ENCODE measurements around the gene SAA2.
"Not testable (repeated sequence)": the region's sequence is repeated elsewhere in the genome, so short reads cannot be mapped to it uniquely, and the experiment has no call there.

SAA2 gene

DNA sequence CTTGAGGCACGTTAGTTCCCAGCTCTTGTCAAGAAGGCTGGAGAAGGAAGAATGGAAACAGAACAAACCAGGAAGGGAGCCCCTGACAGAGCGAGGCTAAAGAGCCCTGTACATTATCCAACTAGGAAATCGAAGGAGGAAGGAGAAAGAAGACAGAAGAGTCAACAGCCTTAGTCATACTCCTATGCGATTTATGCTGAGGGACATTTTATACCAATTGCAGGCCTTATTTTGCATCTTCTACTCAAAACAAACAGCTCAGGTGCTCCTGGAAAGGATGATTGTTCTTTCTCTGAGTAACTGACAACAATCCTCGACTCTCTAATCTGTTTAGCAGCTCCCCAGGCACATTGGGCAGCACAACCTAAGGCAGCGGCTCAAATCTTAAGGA lies 1.3 kb downstream of the SAA2 start:
- not testable (repeated sequence) for H3K4me3 ChIP-seq (ENCODE audit: low read depth, low read length); H3K27me3 ChIP-seq (ENCODE audit: control insufficient read depth, insufficient read depth, low read length); H3K36me3 ChIP-seq (ENCODE audit: control insufficient read depth, insufficient read depth, low read length); H3K9ac ChIP-seq (ENCODE audit: low read length); H3K4me1 ChIP-seq (ENCODE audit: control insufficient read depth, insufficient read depth, low read length); H3K9me3 ChIP-seq (ENCODE audit: control insufficient read depth, insufficient read depth, low read depth, low read length); H3K27ac ChIP-seq (ENCODE audit: low read depth, low read length)

DNA sequence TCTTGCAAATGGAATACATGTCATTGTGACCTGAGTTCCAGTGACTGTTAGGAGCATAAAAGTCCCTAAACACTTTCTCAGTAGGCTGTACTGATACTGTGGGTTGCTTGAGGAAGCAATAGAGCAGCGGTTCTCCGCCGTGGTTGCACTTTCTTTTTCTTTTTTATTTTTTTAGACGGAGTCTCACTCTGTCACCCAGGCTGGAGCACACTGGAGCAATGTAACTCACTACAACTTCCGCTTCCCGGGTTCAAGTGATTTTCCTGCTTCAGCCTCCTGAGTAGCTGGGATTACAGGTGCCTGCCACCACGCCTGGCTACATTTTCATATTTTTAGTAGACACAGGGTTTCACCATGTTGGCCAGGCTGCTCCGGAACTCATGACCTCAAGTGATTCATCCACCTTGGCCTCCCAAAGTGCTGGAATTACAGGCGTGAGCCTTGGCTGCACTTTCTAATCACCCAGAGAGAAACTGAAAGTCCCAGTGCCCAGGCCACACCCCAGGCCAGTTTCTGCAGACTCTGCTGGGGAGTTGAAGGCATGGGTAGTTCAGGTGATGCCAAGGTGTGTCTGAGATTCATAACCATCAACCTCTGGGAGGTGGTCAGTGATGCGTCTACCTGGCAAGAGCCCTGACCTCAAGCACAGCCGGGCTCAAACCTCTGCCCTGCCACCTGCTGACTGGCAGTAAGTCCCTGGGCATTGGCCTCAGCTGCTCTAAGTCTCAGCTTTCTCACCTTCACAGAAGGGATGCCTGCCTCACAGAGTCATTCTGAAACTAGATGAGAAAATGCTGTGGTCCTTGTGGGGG lies 1.9 kb downstream of the SAA2 start:
- not testable (repeated sequence) for H3K36me3 ChIP-seq (ENCODE audit: control insufficient read depth, insufficient read depth, low read length); H3K27ac ChIP-seq (ENCODE audit: low read depth, low read length); H3K27me3 ChIP-seq (ENCODE audit: control insufficient read depth, insufficient read depth, low read length); H3K4me3 ChIP-seq (ENCODE audit: low read depth, low read length); H3K4me1 ChIP-seq (ENCODE audit: control insufficient read depth, insufficient read depth, low read length); H3K9ac ChIP-seq (ENCODE audit: low read length); H3K9me3 ChIP-seq (ENCODE audit: control insufficient read depth, insufficient read depth, low read depth, low read length)

DNA sequence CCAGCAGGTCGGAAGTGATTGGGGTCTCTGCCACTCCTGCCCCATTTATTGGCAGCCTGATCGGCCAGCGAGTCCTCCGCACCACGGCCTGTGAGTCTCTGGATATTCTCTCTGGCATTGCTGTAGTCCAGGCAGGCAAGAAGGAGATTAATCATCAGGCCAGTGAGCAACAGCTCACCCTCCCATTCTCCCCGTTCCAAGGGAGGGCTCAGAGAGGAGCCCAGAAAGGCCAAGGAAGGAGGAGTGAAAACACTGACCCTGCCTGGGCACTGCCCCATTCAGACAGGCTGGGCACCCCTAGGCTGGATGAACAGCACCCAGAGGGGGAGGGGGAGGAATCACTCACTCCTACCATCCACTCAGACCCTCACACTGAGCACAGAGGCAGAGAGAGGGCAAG lies 3.1 kb downstream of the SAA2 start:
- Histone ChIP-seq H3K4me3 (ENCODE audit: low read depth, low read length) (no peak overlapping the region), H3K27me3 (ENCODE audit: control insufficient read depth, insufficient read depth, low read length) (no peaks in the 10 kb centered on the region), H3K9ac (ENCODE audit: low read length) (no peak overlapping the region), H3K27ac (ENCODE audit: low read depth, low read length) (no peak overlapping the region), H3K9me3 (ENCODE audit: control insufficient read depth, insufficient read depth, low read depth, low read length) (no peaks in the 10 kb centered on the region), H3K36me3 (ENCODE audit: control insufficient read depth, insufficient read depth, low read length) (no peaks in the 10 kb centered on the region), H3K4me1 (ENCODE audit: control insufficient read depth, insufficient read depth, low read length) (no peaks in the 10 kb centered on the region)

GRCh38 chr11:18243783-18244362 lies 4.6 kb downstream of the SAA2 start:
- H3K4me1 ChIP-seq (ENCODE audit: control insufficient read depth, insufficient read depth, low read length), result no peaks in the 10 kb centered on the region

GRCh38 chr11:18239655-18240054 lies 8.8 kb downstream of the SAA2 start:
- H3K9me3 ChIP-seq (ENCODE audit: control insufficient read depth, insufficient read depth, low read depth, low read length), result no peaks in the 10 kb centered on the region
- peaks cover 3% of the 10 kb centered on the region; the same call in 1 of the 2 replicates for H3K27me3 ChIP-seq (ENCODE audit: control insufficient read depth, insufficient read depth, low read length)
- no peak overlapping the region for H3K27ac ChIP-seq (ENCODE audit: low read depth, low read length)
- H3K4me1 ChIP-seq (ENCODE audit: control insufficient read depth, insufficient read depth, low read length), result no peaks in the 10 kb centered on the region
- H3K36me3 ChIP-seq (ENCODE audit: control insufficient read depth, insufficient read depth, low read length), result no peaks in the 10 kb centered on the region
- H3K4me3 ChIP-seq (ENCODE audit: low read depth, low read length), result no peak overlapping the region
- no peak overlapping the region for H3K9ac ChIP-seq (ENCODE audit: low read length)

More at GRCh38 chr11:18243783-18244362, 4.6 kb downstream of the SAA2 start:
- H3K27ac ChIP-seq (ENCODE audit: low read depth, low read length), result no peak overlapping the region
- no peaks in the 10 kb centered on the region for H3K36me3 ChIP-seq (ENCODE audit: control insufficient read depth, insufficient read depth, low read length)
- H3K9me3 ChIP-seq (ENCODE audit: control insufficient read depth, insufficient read depth, low read depth, low read length), result no peaks in the 10 kb centered on the region
- no peak overlapping the region for H3K4me3 ChIP-seq (ENCODE audit: low read depth, low read length)
- H3K27me3 ChIP-seq (ENCODE audit: control insufficient read depth, insufficient read depth, low read length), result no peaks in the 10 kb centered on the region; the same call in 1 of the 2 replicates
- H3K9ac ChIP-seq (ENCODE audit: low read length), result no peak overlapping the region

DNA sequence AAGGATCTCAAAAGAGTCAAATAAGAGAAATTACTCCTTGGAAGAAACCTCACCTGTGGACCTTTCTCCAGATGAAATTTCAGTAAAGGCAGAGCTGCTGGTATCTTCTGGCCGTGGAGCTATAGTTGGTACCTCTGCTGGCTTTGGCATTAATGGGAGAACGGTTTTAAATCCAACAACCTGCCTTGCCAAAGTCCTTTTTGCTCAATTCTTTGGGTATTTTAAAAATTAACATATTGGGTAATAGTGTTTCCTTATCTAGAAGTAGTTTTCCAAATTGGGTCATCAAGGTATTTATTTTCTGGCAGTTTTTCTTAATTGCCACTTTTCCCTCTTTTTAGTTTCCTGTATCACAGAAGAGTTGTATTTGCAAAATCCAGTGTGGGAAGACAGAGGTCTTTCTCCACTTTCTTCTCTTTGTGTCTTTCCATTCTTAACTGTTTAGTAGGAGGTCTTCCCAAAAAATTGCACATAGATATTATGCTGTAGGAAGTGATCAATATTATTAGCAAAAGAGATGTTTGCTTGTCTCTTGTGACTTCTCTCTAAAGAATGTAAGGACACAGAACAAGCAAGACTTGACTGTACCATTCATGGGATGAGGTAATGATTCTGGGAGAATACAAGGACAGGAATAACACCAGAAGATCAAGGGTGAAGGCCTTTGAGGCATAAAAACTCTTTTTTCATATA lies 11.7 kb downstream of the SAA2 start, which contains the start of gene SAA4:
TSS of gene SAA4 (minus strand) at position 139 of the 693 bp plus-strand sequence. CDS start 876 bp downstream, outside the sequence.
- H3K4me3 ChIP-seq (ENCODE audit: low read depth, low read length), result no peak within 1 kb of the TSS
- no peak within 1 kb of the TSS for H3K27ac ChIP-seq (ENCODE audit: low read depth, low read length)
- H3K9me3 ChIP-seq (ENCODE audit: control insufficient read depth, insufficient read depth, low read depth, low read length), result no peaks in the 10 kb centered on the region
- H3K9ac ChIP-seq (ENCODE audit: low read length), result no peak within 1 kb of the TSS
- H3K27me3 ChIP-seq (ENCODE audit: control insufficient read depth, insufficient read depth, low read length), result peaks cover 3% of the 10 kb centered on the region; the same call in 1 of the 2 replicates
- H3K4me1 ChIP-seq (ENCODE audit: control insufficient read depth, insufficient read depth, low read length), result no peaks in the 10 kb centered on the region
- H3K36me3 ChIP-seq (ENCODE audit: control insufficient read depth, insufficient read depth, low read length), result no peaks in the 10 kb centered on the region

GRCh38 chr11:18235394-18236334 lies 12.8 kb downstream of the SAA2 start:
- Histone ChIP-seq H3K27me3 (ENCODE audit: control insufficient read depth, insufficient read depth, low read length) (peaks cover 3% of the 10 kb centered on the region; the same call in 1 of the 2 replicates), H3K4me1 (ENCODE audit: control insufficient read depth, insufficient read depth, low read length) (no peaks in the 10 kb centered on the region), H3K4me3 (ENCODE audit: low read depth, low read length) (no peak overlapping the region), H3K27ac (ENCODE audit: low read depth, low read length) (no peak overlapping the region), H3K9ac (ENCODE audit: low read length) (no peak overlapping the region), H3K36me3 (ENCODE audit: control insufficient read depth, insufficient read depth, low read length) (no peaks in the 10 kb centered on the region), H3K9me3 (ENCODE audit: control insufficient read depth, insufficient read depth, low read depth, low read length) (no peaks in the 10 kb centered on the region)

- Histone ChIP-seq H3K27ac (ENCODE audit: low read depth, low read length) (no peak overlapping the region), H3K9ac (ENCODE audit: low read length) (no peak overlapping the region), H3K4me3 (ENCODE audit: low read depth, low read length) (no peak overlapping the region), H3K9me3 (ENCODE audit: control insufficient read depth, insufficient read depth, low read depth, low read length) (no peaks in the 10 kb centered on the region), H3K36me3 (ENCODE audit: control insufficient read depth, insufficient read depth, low read length) (no peaks in the 10 kb centered on the region), H3K4me1 (ENCODE audit: control insufficient read depth, insufficient read depth, low read length) (no peaks in the 10 kb centered on the region), H3K27me3 (ENCODE audit: control insufficient read depth, insufficient read depth, low read length) (peaks cover 3% of the 10 kb centered on the region; the same call in 1 of the 2 replicates)
Observed at GRCh38 chr11:18233912-18234311, 14.6 kb downstream of the SAA2 start.

DNA sequence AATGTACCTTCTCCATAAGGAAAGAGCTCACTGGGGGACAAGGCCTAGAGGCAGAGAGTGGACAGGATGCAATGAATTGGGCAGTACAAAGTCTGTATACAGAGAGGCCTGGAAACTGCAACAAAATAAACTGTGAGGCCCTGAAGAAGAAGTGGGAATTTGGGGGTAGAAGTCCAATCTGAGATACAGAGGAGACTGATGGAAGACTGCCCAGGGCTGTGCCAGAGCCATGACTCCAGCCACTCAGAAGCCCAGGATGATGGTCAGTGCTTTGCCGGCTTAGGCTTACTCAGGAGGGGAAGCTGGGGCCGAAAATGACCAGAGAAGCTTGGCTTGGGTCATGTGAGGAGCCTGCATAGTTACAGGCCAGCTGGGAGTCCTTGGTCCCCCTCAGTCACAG lies 17.6 kb downstream of the SAA2 start:
- Histone ChIP-seq H3K9ac (ENCODE audit: low read length) (no peak overlapping the region), H3K27me3 (ENCODE audit: control insufficient read depth, insufficient read depth, low read length) (no peaks in the 10 kb centered on the region), H3K4me1 (ENCODE audit: control insufficient read depth, insufficient read depth, low read length) (no peaks in the 10 kb centered on the region), H3K27ac (ENCODE audit: low read depth, low read length) (no peak overlapping the region), H3K36me3 (ENCODE audit: control insufficient read depth, insufficient read depth, low read length) (no peaks in the 10 kb centered on the region), H3K4me3 (ENCODE audit: low read depth, low read length) (no peak overlapping the region), H3K9me3 (ENCODE audit: control insufficient read depth, insufficient read depth, low read depth, low read length) (no peaks in the 10 kb centered on the region)

DNA sequence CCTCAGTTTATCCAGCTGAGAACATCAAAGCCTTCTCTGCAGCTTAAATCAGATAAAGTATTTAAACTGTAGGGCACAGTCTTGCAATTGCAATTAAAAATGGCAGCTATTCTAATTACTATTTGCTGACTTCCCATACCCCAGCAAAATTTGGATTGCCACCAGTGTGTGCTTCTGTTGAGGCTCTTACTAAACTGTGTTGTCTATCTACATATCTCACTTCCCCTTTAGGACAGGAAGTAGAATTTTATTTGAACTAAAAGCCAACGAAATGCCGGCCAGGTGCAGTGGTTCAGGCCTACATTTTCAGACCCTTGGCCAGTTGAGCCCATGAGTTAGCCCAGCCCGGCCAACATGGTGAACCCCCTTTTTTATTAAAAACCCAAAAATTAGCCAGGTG lies 19.0 kb downstream of the SAA2 start:
- H3K4me3 ChIP-seq (ENCODE audit: low read depth, low read length), result no peak overlapping the region
- no peaks in the 10 kb centered on the region for H3K36me3 ChIP-seq (ENCODE audit: control insufficient read depth, insufficient read depth, low read length)
- no peak overlapping the region for H3K27ac ChIP-seq (ENCODE audit: low read depth, low read length)
- no peaks in the 10 kb centered on the region for H3K4me1 ChIP-seq (ENCODE audit: control insufficient read depth, insufficient read depth, low read length)
- no peak overlapping the region for H3K9ac ChIP-seq (ENCODE audit: low read length)
- no peaks in the 10 kb centered on the region for H3K27me3 ChIP-seq (ENCODE audit: control insufficient read depth, insufficient read depth, low read length)
- no peaks in the 10 kb centered on the region for H3K9me3 ChIP-seq (ENCODE audit: control insufficient read depth, insufficient read depth, low read depth, low read length)
